Measurements from ENCODE around the gene PTPN6.

The PTPN6 gene

DNA sequence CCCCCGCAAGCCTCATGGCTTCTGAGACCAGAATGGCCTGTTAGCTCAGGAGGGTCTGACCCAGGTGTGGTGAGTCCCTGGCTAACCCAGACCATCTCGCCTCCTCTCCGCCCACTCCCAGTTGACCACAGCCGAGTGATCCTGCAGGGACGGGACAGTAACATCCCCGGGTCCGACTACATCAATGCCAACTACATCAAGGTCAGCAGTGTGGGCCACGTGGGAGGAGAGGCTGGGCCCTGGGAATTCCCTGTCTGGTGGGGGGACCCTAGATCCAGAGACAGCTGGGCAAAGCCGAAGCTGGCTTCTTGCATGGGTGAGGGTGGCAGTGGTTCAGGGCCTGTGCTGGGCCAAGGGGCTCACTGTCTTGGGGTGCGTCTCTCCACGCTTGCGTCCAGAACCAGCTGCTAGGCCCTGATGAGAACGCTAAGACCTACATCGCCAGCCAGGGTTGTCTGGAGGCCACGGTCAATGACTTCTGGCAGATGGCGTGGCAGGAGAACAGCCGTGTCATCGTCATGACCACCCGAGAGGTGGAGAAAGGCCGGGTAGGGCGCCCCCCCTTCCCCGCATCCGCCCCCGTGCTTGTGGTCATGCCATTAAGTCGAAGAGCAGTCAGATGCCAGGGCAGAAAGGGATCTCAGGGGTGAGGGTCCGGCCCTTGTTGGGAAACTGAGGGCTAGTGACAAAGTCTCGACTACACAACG, 5.0 kb downstream of the PTPN6 start:
- no peak for DNase-seq (ENCODE audit: low read depth in 2 of 2)

DNA sequence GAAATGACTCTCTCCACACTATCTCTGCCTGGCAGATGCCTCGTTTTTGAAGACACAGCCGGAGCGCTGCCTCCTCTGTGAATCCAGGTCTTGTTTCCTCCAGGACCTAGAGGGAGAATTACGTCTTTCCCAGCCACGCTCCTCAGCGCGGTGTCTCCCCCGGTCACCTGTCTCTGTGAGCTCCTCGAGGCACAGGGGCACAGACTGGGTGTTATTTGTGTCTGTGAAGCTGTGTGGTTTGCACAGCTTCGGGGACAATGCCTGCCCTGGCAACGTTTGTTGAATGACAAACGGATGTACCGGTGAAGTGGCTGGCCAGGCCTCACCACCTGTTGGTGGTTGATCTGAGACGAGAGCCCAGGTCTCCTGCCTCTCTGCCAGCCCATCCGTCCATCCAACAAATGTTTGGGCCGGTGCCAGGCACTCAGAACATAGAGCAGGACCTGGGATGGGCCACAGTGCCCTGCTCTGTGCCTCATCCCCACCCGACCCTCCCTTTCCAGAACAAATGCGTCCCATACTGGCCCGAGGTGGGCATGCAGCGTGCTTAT, 6.1 kb downstream of the PTPN6 start:
- no peak for DNase-seq (ENCODE audit: low read depth in 2 of 2)

DNA sequence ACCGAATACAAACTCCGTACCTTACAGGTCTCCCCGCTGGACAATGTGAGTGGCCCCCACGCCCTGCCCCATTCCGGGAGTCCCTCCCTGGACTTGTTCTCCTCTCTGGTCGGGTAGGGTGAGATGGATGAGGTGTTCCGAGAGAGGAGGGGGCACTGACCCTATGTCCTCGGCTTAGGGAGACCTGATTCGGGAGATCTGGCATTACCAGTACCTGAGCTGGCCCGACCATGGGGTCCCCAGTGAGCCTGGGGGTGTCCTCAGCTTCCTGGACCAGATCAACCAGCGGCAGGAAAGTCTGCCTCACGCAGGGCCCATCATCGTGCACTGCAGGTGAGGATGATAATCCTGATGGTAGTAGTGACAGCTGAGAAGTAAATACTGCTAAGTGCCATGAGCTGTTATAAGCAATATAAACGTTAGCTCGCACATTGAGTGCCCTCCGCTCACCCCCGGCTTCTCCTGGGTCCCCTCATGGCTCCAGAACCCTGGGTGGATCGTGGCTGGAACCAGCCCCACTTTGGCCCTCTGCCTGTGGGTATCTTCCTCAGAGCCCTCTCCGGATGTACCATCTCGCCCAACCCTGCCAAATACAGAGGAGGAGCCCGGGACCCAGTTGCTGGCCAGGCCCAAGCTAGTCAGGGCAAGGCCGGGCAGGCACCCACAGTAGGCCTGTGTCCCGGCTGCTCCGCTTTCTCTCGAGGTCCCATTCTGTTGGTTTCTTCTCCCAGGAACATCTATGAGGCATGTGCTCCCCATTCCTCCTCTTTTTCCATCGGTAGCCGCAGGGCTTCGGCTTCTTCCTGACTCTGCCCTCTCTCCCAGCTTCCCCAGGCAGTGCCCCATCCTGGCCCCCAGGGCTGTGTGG, 6.8 kb downstream of the PTPN6 start:
- no peak for DNase-seq (ENCODE audit: low read depth in 2 of 2)

DNA sequence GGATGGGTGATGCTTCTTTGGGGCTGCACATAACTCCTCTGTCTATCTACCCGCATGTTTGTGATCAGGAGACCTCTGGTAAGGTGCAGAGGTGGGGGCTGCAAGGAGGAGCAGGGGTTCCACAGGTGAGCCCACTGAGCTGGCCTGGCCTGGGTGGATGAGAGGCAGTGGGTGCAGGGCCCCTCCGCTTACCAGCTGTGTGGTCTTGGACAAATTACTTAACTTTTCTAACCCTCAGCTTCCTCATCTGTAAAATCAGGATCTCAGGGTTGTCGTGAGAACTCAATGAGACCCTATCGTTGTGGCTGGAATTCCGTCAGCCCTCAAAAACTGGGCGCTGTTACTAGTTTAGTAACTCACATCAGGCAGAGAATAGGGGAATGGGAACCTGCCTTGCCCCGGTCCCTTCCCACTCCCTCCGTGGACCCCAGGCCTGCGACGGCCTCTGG, 7.5 kb downstream of the PTPN6 start:
- DNase-seq (ENCODE audit: low read depth in 2 of 2): no peak

DNA sequence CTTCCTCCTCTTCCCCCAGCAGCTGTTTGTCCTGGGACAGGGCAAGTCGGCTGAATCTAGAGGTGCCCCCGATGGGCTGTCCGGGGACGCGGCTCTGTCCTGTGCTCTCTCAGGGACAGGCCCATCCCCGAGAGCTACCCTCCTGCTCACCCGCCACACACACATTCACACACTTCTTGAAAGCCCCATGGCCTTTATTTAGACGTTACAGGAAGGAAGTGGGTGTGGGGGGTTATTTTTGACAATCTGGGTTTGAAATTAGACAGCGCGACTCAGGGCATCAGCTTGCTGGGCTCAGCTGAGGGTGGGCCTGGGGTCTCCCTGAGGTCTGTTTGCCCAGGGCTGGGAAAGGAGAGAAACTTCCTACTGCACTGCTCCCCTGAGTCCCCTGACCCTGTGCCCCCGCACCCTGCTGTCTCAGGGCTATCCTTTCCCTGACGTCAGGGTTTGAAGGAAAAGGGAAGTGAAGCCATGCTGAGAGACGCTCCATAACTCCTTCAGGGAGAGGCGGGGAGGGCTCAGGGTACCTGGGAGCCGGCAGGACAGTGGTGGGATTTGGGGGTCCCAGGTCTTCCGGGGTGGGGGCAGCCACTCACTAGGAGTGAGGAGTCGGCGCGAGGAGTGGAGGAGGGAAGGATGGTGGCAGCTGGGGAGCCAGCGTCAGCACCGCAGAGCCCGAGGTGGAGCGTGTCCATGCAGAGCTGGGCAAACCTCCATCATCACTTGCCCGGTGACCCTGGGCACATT, 8.1 kb downstream of the PTPN6 start:
- no peak for DNase-seq (ENCODE audit: low read depth in 2 of 2)

DNA sequence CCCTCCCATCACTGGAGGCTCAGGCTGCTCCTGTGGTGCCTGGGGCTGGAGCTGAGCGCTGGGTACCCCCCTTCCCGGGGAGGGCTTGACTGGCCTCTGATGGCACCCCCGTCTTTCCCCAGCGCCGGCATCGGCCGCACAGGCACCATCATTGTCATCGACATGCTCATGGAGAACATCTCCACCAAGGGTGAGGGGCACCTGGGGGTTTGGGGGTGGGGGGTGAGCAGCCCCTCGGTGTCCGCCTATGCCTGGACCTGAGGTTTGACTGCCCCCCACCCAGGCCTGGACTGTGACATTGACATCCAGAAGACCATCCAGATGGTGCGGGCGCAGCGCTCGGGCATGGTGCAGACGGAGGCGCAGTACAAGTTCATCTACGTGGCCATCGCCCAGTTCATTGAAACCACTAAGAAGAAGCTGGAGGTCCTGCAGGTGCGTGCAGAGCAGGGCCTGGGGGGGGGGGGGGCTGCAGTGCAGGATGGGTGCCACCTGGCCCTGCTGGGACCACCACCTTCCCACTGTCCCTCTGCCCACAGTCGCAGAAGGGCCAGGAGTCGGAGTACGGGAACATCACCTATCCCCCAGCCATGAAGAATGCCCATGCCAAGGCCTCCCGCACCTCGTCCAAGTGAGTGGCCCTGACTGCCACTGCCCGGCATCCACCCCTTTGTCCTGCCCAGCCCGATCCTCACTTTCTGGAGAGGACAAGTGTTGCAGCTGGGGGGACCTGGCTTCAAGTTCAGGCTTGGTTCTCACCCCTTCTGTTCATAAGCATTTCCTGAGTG, 8.8 kb downstream of the PTPN6 start:
- DNase-seq (ENCODE audit: low read depth in 2 of 2): no peak

DNA sequence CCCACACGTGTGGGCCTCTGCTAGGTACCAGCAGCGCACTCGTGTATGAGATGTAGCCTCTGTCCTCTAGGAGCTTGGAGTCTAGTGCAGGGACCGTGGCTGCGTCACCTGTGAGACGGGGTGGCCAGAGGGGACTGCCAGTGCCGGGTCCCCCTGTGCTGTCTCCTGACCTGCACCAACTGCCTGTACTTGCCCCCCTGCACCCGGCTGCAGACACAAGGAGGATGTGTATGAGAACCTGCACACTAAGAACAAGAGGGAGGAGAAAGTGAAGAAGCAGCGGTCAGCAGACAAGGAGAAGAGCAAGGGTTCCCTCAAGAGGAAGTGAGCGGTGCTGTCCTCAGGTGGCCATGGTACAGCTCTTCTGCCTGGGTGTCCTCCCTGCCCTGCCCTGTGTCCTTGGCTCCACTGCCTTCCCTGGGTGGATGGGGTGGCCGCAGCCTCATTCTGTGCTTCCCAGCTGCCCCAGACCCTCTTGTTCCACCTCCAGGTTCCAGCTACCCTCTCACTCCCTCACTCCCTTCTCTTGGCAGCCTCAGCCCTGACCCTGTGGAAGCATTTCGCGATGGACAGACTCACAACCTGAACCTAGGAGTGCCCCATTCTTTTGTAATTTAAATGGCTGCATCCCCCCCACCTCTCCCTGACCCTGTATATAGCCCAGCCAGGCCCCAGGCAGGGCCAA, 9.6 kb downstream of the PTPN6 start:
- DNase-seq (ENCODE audit: low read depth in 2 of 2): no peak

DNA sequence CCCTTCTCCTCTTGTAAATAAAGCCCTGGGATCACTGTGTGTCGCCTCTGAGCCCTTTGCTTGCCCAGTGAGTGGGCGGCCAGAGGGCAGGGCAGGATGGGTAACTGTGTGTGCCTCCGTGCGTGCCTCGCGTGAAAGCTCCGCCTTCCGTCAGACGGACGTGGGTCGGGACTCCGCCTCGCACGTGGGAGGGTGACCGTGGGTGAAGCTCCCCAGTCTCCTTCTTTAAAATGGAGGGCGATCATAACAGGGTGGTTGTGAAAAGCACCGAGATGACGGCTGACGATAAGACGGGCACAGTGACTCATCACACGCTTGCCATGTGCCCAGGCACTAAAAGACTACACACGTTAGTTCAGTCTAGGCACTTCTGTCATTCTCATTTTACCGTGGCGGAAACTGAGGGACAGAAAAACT, 10.1 kb downstream of the PTPN6 start:
- DNase-seq (ENCODE audit: low read depth in 2 of 2): peak; percentile 88 to 90

DNA sequence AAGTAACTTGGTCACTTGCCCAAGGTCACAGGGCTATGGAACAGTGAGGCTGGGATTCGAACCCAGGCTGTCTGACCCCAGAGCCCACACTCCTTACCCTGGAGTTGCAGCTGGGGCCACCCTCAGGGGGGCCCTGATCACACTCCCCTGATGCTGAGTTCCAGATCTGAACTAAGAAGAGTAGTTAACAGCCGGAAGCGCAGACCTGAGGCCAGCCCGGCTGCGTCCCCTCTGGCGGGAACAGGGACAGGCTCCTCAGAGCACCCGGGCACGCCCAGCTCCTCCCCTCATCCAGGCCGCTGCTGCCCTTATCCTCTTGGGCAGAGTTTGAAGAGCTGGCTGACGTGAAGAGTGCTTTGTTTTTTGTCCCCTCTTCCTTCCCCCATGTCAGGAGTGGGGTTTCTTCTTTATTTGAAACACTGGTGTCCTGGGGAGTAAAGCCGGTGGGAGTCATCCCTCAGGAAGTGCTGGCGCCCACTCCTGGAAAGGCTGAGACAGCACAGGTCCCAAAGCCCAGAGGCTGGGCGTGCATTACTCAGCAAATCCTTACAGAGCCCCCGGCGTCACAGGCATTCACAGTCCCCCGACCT, 10.6 kb downstream of the PTPN6 start:
- no peak for DNase-seq (ENCODE audit: low read depth in 2 of 2)

DNA sequence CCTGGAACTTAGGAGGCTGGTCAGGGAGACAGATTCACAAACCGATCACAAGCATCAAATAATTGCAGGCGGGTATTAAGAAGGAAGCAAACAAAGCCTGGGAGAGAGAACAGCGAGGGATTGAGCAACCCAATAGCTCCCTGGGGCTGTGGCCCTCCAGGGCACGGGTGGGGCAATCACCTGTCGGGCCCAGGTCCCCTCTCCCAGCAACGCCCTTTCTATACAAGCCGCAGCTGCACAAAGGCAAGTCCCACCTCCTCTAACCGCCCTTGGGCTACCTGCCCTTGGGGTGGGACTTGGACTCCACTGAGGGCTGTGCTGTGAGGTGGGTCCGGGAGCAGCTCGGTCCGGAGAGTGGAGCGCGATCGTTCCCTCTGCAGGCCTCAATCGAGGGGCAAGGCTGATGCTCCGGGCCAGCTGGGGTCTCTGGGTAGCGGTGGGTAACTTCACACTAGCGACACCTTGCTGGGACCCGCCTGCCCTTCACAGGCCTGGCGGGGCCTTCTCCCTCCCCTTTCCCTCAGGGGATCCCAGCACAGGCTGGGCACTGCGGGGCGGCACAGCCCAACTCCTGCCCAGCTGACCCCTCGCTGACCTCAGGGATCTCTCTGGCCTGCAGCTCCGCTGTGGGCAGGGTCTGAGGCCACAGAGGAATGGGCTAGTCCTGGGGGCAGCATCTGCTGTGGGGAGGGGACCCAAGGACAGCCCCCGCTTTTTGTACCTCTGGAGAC, 11.3 kb downstream of the PTPN6 start:
- no peak for DNase-seq (ENCODE audit: low read depth in 2 of 2)

DNA sequence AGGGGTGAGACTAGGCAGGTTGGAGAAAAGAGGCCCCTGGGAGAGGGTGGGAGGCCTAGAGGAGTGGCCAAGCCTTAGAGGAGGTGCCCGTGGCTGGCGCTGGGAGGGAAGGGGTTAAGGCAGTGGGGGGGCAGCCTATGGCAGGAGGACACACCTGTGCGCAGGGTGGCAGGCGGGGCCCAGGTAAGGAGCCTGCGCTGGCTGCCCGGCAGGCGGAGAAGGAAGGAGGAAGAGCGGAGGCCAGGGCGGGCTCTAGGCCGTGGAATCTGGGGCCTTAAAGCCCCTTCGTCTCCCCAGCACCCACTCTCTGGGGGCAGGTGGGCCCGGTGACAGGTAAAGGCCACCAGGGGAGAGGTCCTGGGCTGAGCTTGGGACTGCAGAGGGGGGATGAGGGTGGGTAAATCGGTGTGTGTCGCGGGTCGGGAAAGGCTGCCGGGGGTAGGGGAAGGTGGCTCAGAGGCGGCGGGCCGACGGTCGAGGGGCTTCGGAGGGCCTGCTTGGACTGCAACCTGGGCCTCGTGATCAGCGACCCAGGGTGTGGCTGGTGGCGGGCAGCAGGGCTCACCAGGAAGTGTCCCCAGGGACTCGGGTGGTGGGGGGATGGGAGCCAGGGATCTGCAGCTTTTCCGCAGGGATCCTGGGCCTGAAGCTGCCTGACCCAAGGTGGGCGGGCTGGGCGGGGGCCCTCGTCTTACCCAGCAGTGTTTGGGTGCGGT, 12.0 kb downstream of the PTPN6 start:
- DNase-seq (ENCODE audit: low read depth in 2 of 2): no peak

DNA sequence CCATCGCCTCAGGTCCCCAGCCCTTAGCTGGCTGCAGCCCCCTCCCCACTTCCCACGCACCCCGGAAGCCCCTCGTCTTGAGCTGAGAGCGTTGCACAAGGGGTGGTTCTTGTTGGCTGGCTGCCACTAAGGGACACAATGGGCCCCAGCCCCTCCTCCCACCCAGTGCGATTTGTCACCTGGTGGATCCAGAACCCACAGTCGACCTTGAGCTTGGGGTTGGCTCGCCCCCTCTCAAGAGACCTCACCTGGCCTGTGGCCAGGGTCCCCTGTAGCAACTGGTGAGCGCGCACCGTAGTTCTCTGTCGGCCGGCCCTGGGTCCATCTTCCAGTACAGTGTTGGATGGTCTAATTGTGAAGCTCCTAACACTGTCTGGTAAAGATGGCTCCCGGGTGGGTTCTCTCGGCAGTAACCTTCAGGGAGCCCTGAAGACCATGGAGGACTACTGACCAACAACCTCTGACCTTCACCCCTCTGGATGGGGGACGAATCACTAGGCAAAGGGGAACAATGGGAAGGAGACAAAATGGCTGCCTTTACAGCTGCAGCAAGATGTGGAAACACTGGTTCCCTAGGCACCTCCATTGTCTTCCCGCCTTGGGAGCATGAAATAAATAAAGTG, 12.7 kb downstream of the PTPN6 start:
- DNase-seq (ENCODE audit: low read depth in 2 of 2): no peak

DNA sequence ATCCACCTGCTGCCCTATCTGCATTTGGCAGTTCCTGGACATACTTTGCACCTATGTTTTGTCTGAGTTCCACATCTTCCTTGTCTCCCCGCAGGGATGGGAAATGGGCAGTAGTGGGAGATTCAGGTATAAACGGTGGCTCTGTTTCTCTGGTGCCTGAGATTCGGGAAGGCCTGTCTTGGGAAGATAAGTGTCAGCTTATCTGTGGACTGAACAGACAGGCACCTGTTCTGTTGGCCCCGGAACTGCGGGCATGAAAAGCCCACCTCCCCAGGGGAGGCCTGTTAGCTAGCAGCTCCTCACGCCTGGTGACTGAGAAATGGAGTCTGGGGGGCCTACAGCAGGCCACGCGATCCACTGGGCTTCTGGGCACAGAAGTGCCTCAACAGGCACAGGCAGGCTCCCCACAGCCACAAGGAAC, 13.5 kb downstream of the PTPN6 start:
- DNase-seq (ENCODE audit: low read depth in 2 of 2): no peak

DNA sequence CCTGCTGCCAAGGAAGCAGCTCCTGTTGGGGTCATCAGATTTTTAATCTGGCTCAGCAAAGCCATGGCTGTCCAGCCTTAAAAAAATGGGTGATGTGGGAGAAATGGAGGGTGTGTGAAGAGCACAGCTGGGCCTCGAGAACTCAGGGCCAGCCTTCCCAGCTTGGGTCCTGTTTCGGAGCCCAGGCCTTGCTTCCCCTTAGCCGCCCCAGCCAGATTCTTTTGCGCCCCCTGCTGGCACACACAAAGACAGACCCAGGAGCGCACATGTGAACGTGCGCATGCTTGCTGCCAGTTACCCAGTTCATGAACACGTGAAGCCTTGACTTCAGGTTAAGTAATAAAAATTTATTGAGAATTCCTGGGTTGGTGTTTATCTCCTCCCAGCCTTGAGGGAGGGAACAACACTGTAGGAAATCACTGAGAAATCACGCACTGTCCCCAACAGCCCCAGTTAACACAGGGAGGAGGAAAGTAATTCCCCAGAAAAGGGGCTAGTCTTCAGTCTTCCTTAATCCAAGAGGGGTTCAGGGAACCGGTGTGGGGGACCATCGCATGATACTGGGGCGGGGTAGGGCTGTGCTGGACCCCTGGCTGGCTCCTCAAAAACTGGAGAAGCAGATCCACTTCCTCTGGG, 14.0 kb downstream of the PTPN6 start:
- peak; percentile 76 to 81 for DNase-seq (ENCODE audit: low read depth in 2 of 2)

DNA sequence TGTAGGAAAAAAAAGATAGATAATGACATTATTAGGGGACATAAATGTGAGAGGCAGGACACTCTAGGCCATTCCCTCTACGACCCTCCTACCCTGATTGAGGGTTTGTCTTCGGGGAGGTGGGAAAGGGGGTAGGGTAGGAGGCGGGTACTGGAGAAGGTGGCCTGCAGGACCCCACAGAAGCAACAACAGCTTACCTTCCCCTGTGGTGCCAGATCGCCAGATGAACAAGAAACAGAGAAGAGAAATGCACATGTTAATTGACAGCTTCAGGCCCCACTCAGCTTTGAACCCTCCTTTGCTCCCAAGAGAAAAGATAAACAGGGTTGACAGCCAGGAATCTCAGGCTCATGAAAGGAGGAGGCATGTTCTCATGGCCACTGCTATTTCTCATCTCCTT, 14.6 kb downstream of the PTPN6 start:
- no peak for DNase-seq (ENCODE audit: low read depth in 2 of 2)

DNA sequence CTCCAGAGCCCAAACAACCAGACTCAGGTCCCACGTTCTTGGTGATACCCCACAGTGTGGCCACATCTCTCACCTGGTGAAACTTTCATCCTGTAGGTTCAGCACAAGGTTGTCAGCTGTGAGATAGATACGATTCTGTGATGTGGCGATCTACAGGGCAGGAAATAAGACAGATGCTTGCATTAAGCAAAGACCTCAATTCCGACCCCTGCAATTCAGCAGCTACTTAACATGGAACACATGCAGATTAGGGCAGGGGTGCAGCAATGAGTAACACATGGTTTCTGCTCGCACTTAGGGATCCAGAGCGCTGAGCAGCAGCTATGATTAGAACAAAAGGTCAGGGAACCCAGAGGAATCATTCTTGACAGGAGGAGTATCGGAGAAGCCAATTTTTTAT, 15.2 kb downstream of the PTPN6 start:
- DNase-seq (ENCODE audit: low read depth in 2 of 2): no peak

DNA sequence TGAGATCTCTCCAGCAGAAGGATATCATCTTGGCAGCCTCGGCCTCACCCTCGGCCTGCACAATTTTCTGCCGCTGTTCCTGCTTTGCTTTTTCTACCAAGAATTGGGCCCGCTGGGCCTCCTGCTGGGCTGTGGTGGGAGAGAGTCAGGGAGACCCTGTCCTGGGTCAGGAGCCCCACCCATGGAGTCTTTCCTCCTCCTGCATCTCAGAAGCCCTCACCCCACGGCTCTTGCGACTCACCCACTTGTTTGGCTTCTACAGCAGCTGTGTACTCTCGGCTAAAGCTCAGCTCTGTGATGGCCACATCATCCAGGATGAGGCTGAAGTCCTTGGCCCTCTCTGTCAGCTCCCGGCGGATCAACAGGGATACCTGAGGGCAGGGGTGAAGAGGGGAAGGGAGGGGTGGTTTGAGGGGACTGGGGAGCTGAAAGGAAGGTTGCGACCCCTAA, 16.5 kb downstream of the PTPN6 start:
- no peak for DNase-seq (ENCODE audit: low read depth in 2 of 2)

DNA sequence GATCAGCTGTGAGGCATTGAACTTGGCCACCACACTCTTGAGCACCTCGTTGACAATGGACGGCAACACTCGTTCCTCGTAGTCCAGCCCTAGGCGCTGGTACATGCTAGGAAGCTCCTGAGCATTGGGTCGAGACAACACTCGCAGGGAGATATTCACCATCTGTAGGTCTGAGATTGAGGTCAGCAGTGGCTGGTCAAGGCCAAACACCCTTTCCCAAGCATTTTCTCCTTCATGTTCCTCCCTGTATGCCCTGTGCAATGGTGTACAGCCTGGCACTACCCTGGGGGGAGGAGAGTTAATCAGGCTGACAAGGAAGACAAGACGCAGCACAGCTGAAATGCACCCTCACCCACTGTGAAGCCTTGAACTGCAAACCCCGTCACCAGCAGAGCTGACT, 17.3 kb downstream of the PTPN6 start:
- no peak for DNase-seq (ENCODE audit: low read depth in 2 of 2)

All from stimulated activated CD4-positive, alpha-beta T cell treated with anti-CD3 and anti-CD28 coated beads, Interleukin-1b, Interleukin-23, amount 100 ng/mL, for 1 hour (primary cell).